H9 (cell line): ENCODE measurements around the gene EPB41L5. TPM values are rescaled to one million over a fixed set of nuclear protein-coding genes. Genes with fewer than 3 reads are reported as not detected.

Experiments
- DNase-seq: peaks from one replicate; pipeline ENCODE4 v3.0.0-alpha.2; 2017
- H2AFZ ChIP-seq: one replicate; pipeline ENCODE4 v1.6.1; 2013; ENCODE audit warnings: mild to moderate bottlenecking, low read length, control low read depth, moderate library complexity
- H2AK5ac ChIP-seq: 2 replicates; pipeline ENCODE4 v1.6.1; 2013; ENCODE audit warnings: low read length, control low read depth, mixed read lengths; ENCODE audit not compliant: insufficient read length
- H2BK120ac ChIP-seq: one replicate; pipeline ENCODE4 v1.6.1; 2013; ENCODE audit warnings: low read depth, mild to moderate bottlenecking, low read length, control low read depth, inconsistent platforms; ENCODE audit not compliant: poor library complexity, severe bottlenecking
- H2BK12ac ChIP-seq: 2 replicates; pipeline ENCODE4 v1.6.1; 2013; ENCODE audit warnings: low read length, control low read depth, mixed read lengths, low read depth; ENCODE audit not compliant: insufficient read length
- H2BK15ac ChIP-seq: 2 replicates; pipeline ENCODE4 v1.6.1; 2013; ENCODE audit warnings: low read depth, low read length, control low read depth
- H2BK20ac ChIP-seq: one replicate; pipeline ENCODE4 v1.6.1; 2013; ENCODE audit warnings: low read depth, mild to moderate bottlenecking, low read length, control low read depth, inconsistent platforms; ENCODE audit not compliant: poor library complexity, severe bottlenecking
- H2BK5ac ChIP-seq: 2 replicates; pipeline ENCODE4 v1.6.1; 2013; ENCODE audit warnings: low read length, control low read depth, mixed read lengths; ENCODE audit not compliant: insufficient read length
- H3K14ac ChIP-seq: 2 replicates; pipeline ENCODE4 v1.6.1; 2013; ENCODE audit warnings: low read length, control low read depth; ENCODE audit not compliant: insufficient read depth
- H3K18ac ChIP-seq: 2 replicates; pipeline ENCODE4 v1.6.1; 2013; ENCODE audit warnings: low read depth, mild to moderate bottlenecking, mixed read lengths, low read length, control low read depth; ENCODE audit not compliant: insufficient read length
- H3K23ac ChIP-seq: 2 replicates; pipeline ENCODE4 v1.6.1; 2013; ENCODE audit warnings: low read length, control low read depth, mixed read lengths, low read depth; ENCODE audit not compliant: insufficient read length
- H3K23me2 ChIP-seq: 2 replicates; pipeline ENCODE4 v1.6.1; 2013; ENCODE audit warnings: low read depth, mild to moderate bottlenecking, mixed read lengths, low read length, control low read depth; ENCODE audit not compliant: insufficient read length, poor library complexity, severe bottlenecking
- H3K27ac ChIP-seq: 2 replicates; pipeline ENCODE4 v1.5.1; 2013; ENCODE audit warnings: low read length, control low read depth, mixed read lengths, low read depth; ENCODE audit not compliant: insufficient read length
- H3K27me3 ChIP-seq: 2 replicates; pipeline ENCODE4 v1.6.1; 2013; ENCODE audit warnings: low read length, control low read depth, inconsistent platforms; ENCODE audit not compliant: insufficient read depth
- H3K4ac ChIP-seq: 2 replicates; pipeline ENCODE4 v1.6.1; 2013; ENCODE audit warnings: low read depth, mild to moderate bottlenecking, control low read depth, inconsistent platforms, low read length, moderate library complexity
- H3K4me1 ChIP-seq: 2 replicates; pipeline ENCODE4 v1.6.1; 2013; ENCODE audit warnings: low read length, control low read depth, inconsistent platforms; ENCODE audit not compliant: insufficient read depth
- H3K4me2 ChIP-seq: 2 replicates; pipeline ENCODE4 v1.6.1; 2013; ENCODE audit warnings: low read length, control low read depth, mixed read lengths; ENCODE audit not compliant: insufficient read length, insufficient read depth
- H3K56ac ChIP-seq: 2 replicates; pipeline ENCODE4 v1.6.1; 2013; ENCODE audit warnings: low read depth, mild to moderate bottlenecking, mixed read lengths, low read length, control low read depth; ENCODE audit not compliant: insufficient read length
- H3K79me1 ChIP-seq: 2 replicates; pipeline ENCODE4 v1.6.1; 2013; ENCODE audit warnings: low read depth, mild to moderate bottlenecking, moderate library complexity, low read length, control low read depth, inconsistent platforms; ENCODE audit not compliant: insufficient read depth, poor library complexity, severe bottlenecking
- H3K79me2 ChIP-seq: 2 replicates; pipeline ENCODE4 v1.6.1; 2013; ENCODE audit warnings: low read length, control low read depth, inconsistent platforms; ENCODE audit not compliant: insufficient read depth
- H3K9ac ChIP-seq: 2 replicates; pipeline ENCODE4 v1.6.1; 2013; ENCODE audit warnings: low read length, control low read depth, mixed read lengths; ENCODE audit not compliant: insufficient read length; ENCODE audit errors: extremely low read depth
- H3K9me3 ChIP-seq: one replicate; pipeline ENCODE4 v1.6.1; 2013; ENCODE audit warnings: low read depth, low read length, inconsistent platforms; ENCODE audit not compliant: control insufficient read depth
- H3T11ph ChIP-seq: one replicate; pipeline ENCODE4 v1.6.1; 2013; ENCODE audit warnings: mild to moderate bottlenecking, low read length, control low read depth, inconsistent platforms
- H4K20me1 ChIP-seq: one replicate; pipeline ENCODE4 v1.6.1; 2013; ENCODE audit not compliant: control insufficient read depth, insufficient read length, insufficient read depth
- H4K5ac ChIP-seq: 2 replicates; pipeline ENCODE4 v1.6.1; 2013; ENCODE audit warnings: low read depth, mild to moderate bottlenecking, mixed read lengths, low read length, control low read depth; ENCODE audit not compliant: insufficient read length
- H4K8ac ChIP-seq: replicated peaks from 2 replicates; pipeline ENCODE4 v1.6.1; 2013; ENCODE audit warnings: low read length, control low read depth, mixed read lengths, low read depth; ENCODE audit not compliant: insufficient read length
- H4K91ac ChIP-seq: 2 replicates; pipeline ENCODE4 v1.6.1; 2013; ENCODE audit warnings: low read depth, mild to moderate bottlenecking, moderate library complexity, mixed read lengths, low read length, control low read depth; ENCODE audit not compliant: insufficient read length
- H3K27ac Mint-ChIP-seq, 3 experiments: 2 replicates in 2 of 3; 3 replicates in 1 of 3; pipeline ENCODE4 v1.8.0; 2020 to 2021; ENCODE audit warnings: mixed read lengths in 3 of 3, mild to moderate bottlenecking in 1 of 3, moderate library complexity in 1 of 3
- H3K27me3 Mint-ChIP-seq: 2 replicates; pipeline ENCODE4 v1.8.0; 2021; ENCODE audit warnings: low read depth, mild to moderate bottlenecking, moderate library complexity, mixed read lengths
- H3K36me3 Mint-ChIP-seq, 3 experiments: 2 replicates in 2 of 3; 3 replicates in 1 of 3; pipeline ENCODE4 v1.8.0; 2020 to 2021; ENCODE audit warnings: low read depth in 3 of 3, mixed read lengths in 3 of 3; ENCODE audit not compliant: insufficient read depth in 1 of 3
- H3K4me1 Mint-ChIP-seq, 2 experiments: 2 replicates each; pipeline ENCODE4 v1.8.0; 2020; ENCODE audit warnings: mixed read lengths in 2 of 2
- H3K4me3 Mint-ChIP-seq, 2 experiments: 2 replicates in 1 of 2; 3 replicates in 1 of 2; pipeline ENCODE4 v1.8.0; 2020 to 2021; ENCODE audit warnings: mild to moderate bottlenecking in 2 of 2, mixed read lengths in 2 of 2, moderate library complexity in 1 of 2
- H3K9me3 Mint-ChIP-seq, 2 experiments: 2 replicates in 1 of 2; 3 replicates in 1 of 2; pipeline ENCODE4 v1.8.0; 2020; ENCODE audit warnings: mild to moderate bottlenecking in 2 of 2, mixed read lengths in 2 of 2, moderate library complexity in 1 of 2
- WGBS: extraction: QIAGEN DNeasy Blood & Tissue Kit; methylation state at CpG from one replicate; pipeline ENCODE4 v1.1.7; 2013; ENCODE audit warnings: missing lambda C conversion rate, low lambda C conversion rate, mixed read lengths; ENCODE audit not compliant: insufficient read length; ENCODE audit errors: extremely low coverage; 5-methylcytosine and 5-hydroxymethylcytosine counted together
- total RNA-seq: library from RNA; stranded (reverse); gene quantifications from 2 replicates; pipeline ENCODE4 v1.2.1, GENCODE V29; 2021
- TF ChIP-seq, protein P1 (sequence below): fragments of 200-600 bp; sonication (generic); conservative IDR thresholded peaks from 3 replicates; pipeline ENCODE4 v1.8.0; 2021; ENCODE audit warnings: antibody characterized with exemption, mild to moderate bottlenecking

EPB41L5 gene
- total RNA-seq, 1 experiment from 2014 or later, result 40.4 TPM

DNA sequence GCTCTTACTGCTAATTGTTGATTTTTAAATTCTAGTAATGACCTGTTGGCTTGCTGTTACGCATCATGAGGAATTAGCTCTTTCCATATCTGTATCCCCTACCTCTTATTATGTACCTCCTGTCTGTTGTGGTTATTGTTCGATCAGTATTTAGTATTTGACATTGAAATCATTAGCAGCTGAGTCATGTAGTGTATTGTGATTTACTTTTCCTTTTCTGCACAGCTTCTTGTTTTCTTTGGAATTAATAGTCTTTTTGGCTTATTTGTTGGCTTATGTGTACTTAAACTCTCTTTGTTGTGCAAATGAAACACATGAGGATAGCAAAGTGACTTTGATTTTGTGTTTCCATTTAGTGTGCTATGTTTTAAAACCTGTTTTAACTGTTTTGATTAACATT lies 4.3 kb downstream of the EPB41L5 start:
- Histone ChIP-seq H2BK20ac (no peak overlapping the region), H3K9ac (no peak overlapping the region), H3K4me2 (no peak overlapping the region), H3T11ph (no peak overlapping the region), H2BK15ac (no peak overlapping the region), H3K27ac (no peak overlapping the region), H4K91ac (no peak overlapping the region), H3K4ac (no peak overlapping the region), H3K23ac (no peak overlapping the region), H3K79me1 (peaks cover 2% of the 10 kb centered on the region), H4K8ac (no peak overlapping the region), H2AFZ (no peak overlapping the region), H3K27me3 (no peaks in the 10 kb centered on the region), H3K23me2 (peaks cover 7% of the 10 kb centered on the region), H3K4me1 (no peaks in the 10 kb centered on the region; the same call in 1 of the 2 replicates), H2AK5ac (no peak overlapping the region), H2BK120ac (no peak overlapping the region), H3K18ac (no peak overlapping the region), H3K9me3 (no peaks in the 10 kb centered on the region), H2BK12ac (no peak overlapping the region), H2BK5ac (no peak overlapping the region), H4K5ac (no peak overlapping the region), H3K79me2 (peaks cover 4% of the 10 kb centered on the region; the same call in 1 of the 2 replicates), H3K56ac (no peak overlapping the region), H3K14ac (no peak overlapping the region), H4K20me1 (no peaks in the 10 kb centered on the region)
- no peak overlapping the region for H3K4me3 Mint-ChIP-seq
- peaks cover 0 to 2% of the 10 kb centered on the region in 2 experiments; a peak in 1 of 5 replicates for H3K9me3 Mint-ChIP-seq
- H3K27me3 Mint-ChIP-seq, result peaks cover 5% of the 10 kb centered on the region
- no CpG with 5 or more reads among the region's 2 CpGs for WGBS
- H3K4me1 Mint-ChIP-seq, result peaks cover 33% of the 10 kb centered on the region in 2 experiments
- peaks cover 13 to 40% (median 30%) of the 10 kb centered on the region in 3 experiments for H3K36me3 Mint-ChIP-seq
- no peak for DNase-seq
- no peak overlapping the region for H3K27ac Mint-ChIP-seq
- TF ChIP-seq, protein P1, sequence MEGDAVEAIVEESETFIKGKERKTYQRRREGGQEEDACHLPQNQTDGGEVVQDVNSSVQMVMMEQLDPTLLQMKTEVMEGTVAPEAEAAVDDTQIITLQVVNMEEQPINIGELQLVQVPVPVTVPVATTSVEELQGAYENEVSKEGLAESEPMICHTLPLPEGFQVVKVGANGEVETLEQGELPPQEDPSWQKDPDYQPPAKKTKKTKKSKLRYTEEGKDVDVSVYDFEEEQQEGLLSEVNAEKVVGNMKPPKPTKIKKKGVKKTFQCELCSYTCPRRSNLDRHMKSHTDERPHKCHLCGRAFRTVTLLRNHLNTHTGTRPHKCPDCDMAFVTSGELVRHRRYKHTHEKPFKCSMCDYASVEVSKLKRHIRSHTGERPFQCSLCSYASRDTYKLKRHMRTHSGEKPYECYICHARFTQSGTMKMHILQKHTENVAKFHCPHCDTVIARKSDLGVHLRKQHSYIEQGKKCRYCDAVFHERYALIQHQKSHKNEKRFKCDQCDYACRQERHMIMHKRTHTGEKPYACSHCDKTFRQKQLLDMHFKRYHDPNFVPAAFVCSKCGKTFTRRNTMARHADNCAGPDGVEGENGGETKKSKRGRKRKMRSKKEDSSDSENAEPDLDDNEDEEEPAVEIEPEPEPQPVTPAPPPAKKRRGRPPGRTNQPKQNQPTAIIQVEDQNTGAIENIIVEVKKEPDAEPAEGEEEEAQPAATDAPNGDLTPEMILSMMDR, result no peak
